IMR-90 (cell line): ENCODE measurements around the gene AP3D1. TPM values are rescaled to one million over a fixed set of nuclear protein-coding genes. Genes with fewer than 3 reads are reported as not detected.

Experiments
- ATAC-seq: fragments of 200-7000 bp; cut with Tn5 transposase; 2 replicates; pipeline ENCODE4 v1.9.1; 2020; ENCODE audit warnings: low read depth, mild to moderate bottlenecking, moderate library complexity
- BruUV-seq: library from RNA; stranded (reverse); fragments of 400-500 nt; replicated peaks from 2 replicates; lab custom pipeline; 2021; lab: Mats Ljungman, UMichigan
- CTCF ChIA-PET: fragments of 300-600 bp; formaldehyde crosslinking; extraction: SDS; loops from one replicate; lab custom pipeline; 2021; ENCODE audit warnings: antibody characterized with exemption; lab: Yijun Ruan, JAX
- POLR2A ChIA-PET: fragments of 300-600 bp; sonication (Branson Sonifier 250); formaldehyde crosslinking; loops from one replicate; lab custom pipeline; 2022; ENCODE audit warnings: antibody characterized with exemption; ENCODE audit not compliant: unreplicated experiment; lab: Charles Lee
- DNase-seq: peaks from one replicate; pipeline ENCODE4 v3.0.0; 2013
- H2AFZ ChIP-seq: replicated peaks from 2 replicates; pipeline ENCODE3; 2013; ENCODE audit warnings: low read length, mild to moderate bottlenecking; ENCODE audit not compliant: poor library complexity
- H2AK5ac ChIP-seq: 2 replicates; pipeline ENCODE4 v1.6.1; 2013; ENCODE audit warnings: low read depth, low read length, inconsistent platforms
- H2AK9ac ChIP-seq: replicated peaks from 2 replicates; pipeline ENCODE3; 2013; ENCODE audit warnings: mild to moderate bottlenecking, low read depth, low read length, moderate library complexity; ENCODE audit not compliant: poor library complexity
- H2BK120ac ChIP-seq: 2 replicates; pipeline ENCODE4 v1.6.1; 2013; ENCODE audit warnings: low read depth, low read length, inconsistent platforms
- H2BK15ac ChIP-seq: 3 replicates; pipeline ENCODE4 v1.6.1; 2013; ENCODE audit warnings: low read depth, low read length, inconsistent platforms
- H2BK20ac ChIP-seq: 2 replicates; pipeline ENCODE4 v1.6.1; 2013; ENCODE audit warnings: low read depth, mild to moderate bottlenecking, inconsistent platforms, low read length, moderate library complexity
- H2BK5ac ChIP-seq: 2 replicates; pipeline ENCODE4 v1.6.1; 2013; ENCODE audit warnings: mild to moderate bottlenecking, low read depth, low read length, inconsistent platforms; ENCODE audit not compliant: poor library complexity, severe bottlenecking
- H3K14ac ChIP-seq: replicated peaks from 2 replicates; pipeline ENCODE4 v1.6.1; 2013; ENCODE audit warnings: low read depth, low read length, inconsistent platforms
- H3K18ac ChIP-seq: 2 replicates; pipeline ENCODE4 v1.6.1; 2013; ENCODE audit warnings: low read depth, low read length, control low read depth
- H3K23ac ChIP-seq: 2 replicates; pipeline ENCODE4 v1.6.1; 2013; ENCODE audit warnings: low read depth, low read length, inconsistent platforms
- H3K27ac ChIP-seq: 2 replicates; pipeline ENCODE4 v1.5.1; 2013; ENCODE audit warnings: mild to moderate bottlenecking, control low read depth, low read length; ENCODE audit not compliant: insufficient read depth
- H3K27me3 ChIP-seq: 2 replicates; pipeline ENCODE4 v1.6.1; 2013; ENCODE audit warnings: low read length; ENCODE audit not compliant: control insufficient read depth, insufficient read depth
- H3K36me3 ChIP-seq: 2 replicates; pipeline ENCODE4 v1.6.1; 2013; ENCODE audit warnings: low read length, mixed read lengths; ENCODE audit not compliant: control insufficient read depth, insufficient read depth
- H3K4ac ChIP-seq: 2 replicates; pipeline ENCODE4 v1.6.1; 2013; ENCODE audit warnings: low read depth, low read length, inconsistent platforms
- H3K4me1 ChIP-seq: 2 replicates; pipeline ENCODE4 v1.6.1; 2013; ENCODE audit warnings: low read length, mixed read lengths; ENCODE audit not compliant: control insufficient read depth, insufficient read depth
- H3K4me2 ChIP-seq: 2 replicates; pipeline ENCODE4 v1.6.1; 2013; ENCODE audit warnings: low read depth, mild to moderate bottlenecking, control low read depth, low read length, moderate library complexity
- H3K4me3 ChIP-seq: 2 replicates; pipeline ENCODE4 v1.5.1; 2013; ENCODE audit warnings: low read depth, mild to moderate bottlenecking, control low read depth, low read length, moderate library complexity; ENCODE audit not compliant: insufficient read depth
- H3K56ac ChIP-seq: 2 replicates; pipeline ENCODE4 v1.6.1; 2013; ENCODE audit warnings: low read length, inconsistent platforms; ENCODE audit not compliant: insufficient read depth; ENCODE audit errors: extremely low read depth
- H3K79me1 ChIP-seq, 2 experiments: 2 replicates each; pipeline ENCODE4 v1.6.1; 2013; ENCODE audit warnings: low read length in 2 of 2, inconsistent platforms in 1 of 2, low read depth in 1 of 2
- H3K9ac ChIP-seq: 2 replicates; pipeline ENCODE4 v1.6.1; 2013; ENCODE audit warnings: low read depth, low read length, control low read depth
- H3K9me1 ChIP-seq: 2 replicates; pipeline ENCODE4 v1.6.1; 2013; ENCODE audit warnings: low read length, inconsistent platforms; ENCODE audit not compliant: insufficient read depth
- H3K9me3 ChIP-seq: 2 replicates; pipeline ENCODE4 v1.6.1; 2013; ENCODE audit warnings: low read length; ENCODE audit not compliant: control insufficient read depth, insufficient read depth
- H4K20me1 ChIP-seq: 2 replicates; pipeline ENCODE4 v1.6.1; 2013; ENCODE audit warnings: low read length, inconsistent platforms; ENCODE audit not compliant: insufficient read depth
- H4K5ac ChIP-seq: 2 replicates; pipeline ENCODE4 v1.6.1; 2013; ENCODE audit warnings: mild to moderate bottlenecking, low read depth, low read length, control low read depth
- H4K8ac ChIP-seq, 2 experiments: 2 replicates each; pipeline ENCODE4 v1.6.1; 2013; ENCODE audit warnings: low read depth in 2 of 2, low read length in 2 of 2, control low read depth in 1 of 2, inconsistent platforms in 1 of 2
- H4K91ac ChIP-seq: 2 replicates; pipeline ENCODE4 v1.6.1; 2013; ENCODE audit warnings: low read depth, low read length, inconsistent platforms; ENCODE audit not compliant: insufficient read depth
- BHLHE40 ChIP-seq: fragments of 150-350 bp; IDR thresholded peaks from 2 replicates; pipeline ENCODE4 v1.6.1; 2016; ENCODE audit warnings: mild to moderate bottlenecking, low read depth, low read length
- CEBPB ChIP-seq: IDR thresholded peaks from 2 replicates; pipeline ENCODE4 v1.6.1; 2012; ENCODE audit warnings: low read depth, low read length, improper control_type of control experiment
- CHD1 ChIP-seq: IDR thresholded peaks from 2 replicates; pipeline ENCODE4 v1.6.1; 2012; ENCODE audit warnings: low read depth, low read length, improper control_type of control experiment
- CTCF ChIP-seq: conservative IDR thresholded peaks from 2 replicates; pipeline ENCODE4 v1.5.1; 2012; ENCODE audit warnings: mild to moderate bottlenecking, low read depth, low read length, improper control_type of control experiment
- FOS ChIP-seq: fragments of 150-350 bp; IDR thresholded peaks from 2 replicates; pipeline ENCODE4 v1.6.1; 2016; ENCODE audit warnings: low read depth, low read length
- MAFK ChIP-seq: IDR thresholded peaks from 2 replicates; pipeline ENCODE4 v1.6.1; 2012; ENCODE audit warnings: low read depth, low read length, improper control_type of control experiment
- MAZ ChIP-seq: IDR thresholded peaks from 2 replicates; pipeline ENCODE4 v1.6.1; 2012; ENCODE audit warnings: low read depth, mild to moderate bottlenecking, low read length, improper control_type of control experiment, moderate library complexity, borderline replicate concordance
- MXI1 ChIP-seq: IDR thresholded peaks from 2 replicates; pipeline ENCODE4 v1.6.1; 2012; ENCODE audit warnings: low read depth, mild to moderate bottlenecking, low read length, moderate library complexity, borderline replicate concordance
- NFE2L2 ChIP-seq: fragments of 150-350 bp; IDR thresholded peaks from 2 replicates; pipeline ENCODE4 v1.6.1; 2016; ENCODE audit warnings: low read depth, mild to moderate bottlenecking, low read length
- POLR2A ChIP-seq: IDR thresholded peaks from 2 replicates; pipeline ENCODE4 v1.6.1; 2012; ENCODE audit warnings: mild to moderate bottlenecking, low read depth, low read length
- RAD21 ChIP-seq: IDR thresholded peaks from 2 replicates; pipeline ENCODE4 v1.6.1; 2012; ENCODE audit warnings: low read length, improper control_type of control experiment
- RCOR1 ChIP-seq: IDR thresholded peaks from 2 replicates; pipeline ENCODE4 v1.6.1; 2012; ENCODE audit warnings: mild to moderate bottlenecking, low read length, improper control_type of control experiment; ENCODE audit not compliant: insufficient replicate concordance
- RFX5 ChIP-seq: IDR thresholded peaks from 2 replicates; pipeline ENCODE4 v1.8.0; 2012; ENCODE audit warnings: low read depth, mild to moderate bottlenecking, low read length, moderate library complexity
- SMC3 ChIP-seq: fragments of 150-350 bp; IDR thresholded peaks from 2 replicates; pipeline ENCODE4 v1.6.1; 2016; ENCODE audit warnings: low read depth, mild to moderate bottlenecking, antibody characterized with exemption, low read length, moderate library complexity
- WGBS, 2 experiments: methylation state at CpG; one replicate each; pipeline versions ENCODE4 v1.1.5 to v1.1.7; 2013; ENCODE audit warnings: missing lambda C conversion rate in 2 of 2; ENCODE audit not compliant: insufficient read length in 1 of 2; ENCODE audit errors: extremely low coverage in 2 of 2; 5-methylcytosine and 5-hydroxymethylcytosine counted together
- dilution Hi-C: fragments of 300-500 bp; cut with HindIII; formaldehyde crosslinking; loops from one replicate; pipeline ENCODE4 v1.14.3; 2018; ENCODE audit warnings: low sequenced_read_pairs; ENCODE audit not compliant: unreplicated experiment
- in situ Hi-C: fragments of 300-500 bp; cut with MboI; formaldehyde crosslinking; loops from 3 replicates; pipeline ENCODE4 v1.14.3; 2019; ENCODE audit warnings: low sequenced_read_pairs, inconsistent platforms, mixed read lengths
- intact Hi-C: fragments of 100-400 bp; cut with micrococcal nuclease; formaldehyde crosslinking; loops from 2 replicates; pipeline ENCODE4 v1.10.0; 2022
- polyA plus RNA-seq, 3 experiments: library from polyadenylated mRNA; depleted of rRNA; stranded (reverse); fragments of >200 nt; gene quantifications; 2 replicates each; pipeline ENCODE4 v1.2.3, GENCODE V29; 2012; ENCODE audit warnings: low replicate concordance in 1 of 3
- total RNA-seq: library from RNA; depleted of rRNA; stranded (reverse); fragments of >200 nt; gene quantifications from 2 replicates; pipeline ENCODE4 v1.2.3, GENCODE V29; 2012
- TF ChIP-seq, protein P1 (sequence below): fragments of 150-350 bp; IDR thresholded peaks from 2 replicates; pipeline ENCODE4 v1.6.1; 2016; ENCODE audit warnings: low read depth, mild to moderate bottlenecking, low read length, moderate library complexity, borderline replicate concordance
- TF ChIP-seq, protein P2 (sequence below): fragments of 150-350 bp; IDR thresholded peaks from 2 replicates; pipeline ENCODE4 v1.6.1; 2017; ENCODE audit warnings: mild to moderate bottlenecking, antibody characterized with exemption, low read length, low read depth

The AP3D1 gene
- total and polyA plus RNA-seq, 2 of the 4 experiments (the other 2 are of a cell fraction), result 75.3 to 129 TPM

GRCh38 chr19:2079865-2080301, 71.5 kb downstream of the AP3D1 start:
- in situ Hi-C loops, result no loop called here
- no peak overlapping the region for H3K56ac ChIP-seq
- no peaks in the 10 kb centered on the region for H3K4me1 ChIP-seq
- H2BK15ac ChIP-seq, result no peak overlapping the region
- no peak for DNase-seq
- no peak overlapping the region for H2AK5ac ChIP-seq
- no peaks in the 10 kb centered on the region for H3K9me1 ChIP-seq
- no peaks in the 10 kb centered on the region for H3K9me3 ChIP-seq
- CTCF ChIA-PET, result no interaction called here
- peaks cover 9% of the 10 kb centered on the region; the same call in 1 of the 2 replicates for H4K20me1 ChIP-seq
- peaks cover 20 to 30% of the 10 kb centered on the region in 2 experiments; a peak in 3 of 4 replicates for H3K79me1 ChIP-seq
- no peak overlapping the region for H3K18ac ChIP-seq
- no peak overlapping the region for H2BK120ac ChIP-seq
- no peak overlapping the region for H2BK5ac ChIP-seq
- no peak overlapping the region for H4K5ac ChIP-seq
- no peak overlapping the region for H3K4me3 ChIP-seq
- H2AFZ ChIP-seq, result no peak overlapping the region
- H4K91ac ChIP-seq, result no peak overlapping the region
- no TSS peak for BruUV-seq
- no peak for TF ChIP-seq MAZ
- TF ChIP-seq, protein P1, sequence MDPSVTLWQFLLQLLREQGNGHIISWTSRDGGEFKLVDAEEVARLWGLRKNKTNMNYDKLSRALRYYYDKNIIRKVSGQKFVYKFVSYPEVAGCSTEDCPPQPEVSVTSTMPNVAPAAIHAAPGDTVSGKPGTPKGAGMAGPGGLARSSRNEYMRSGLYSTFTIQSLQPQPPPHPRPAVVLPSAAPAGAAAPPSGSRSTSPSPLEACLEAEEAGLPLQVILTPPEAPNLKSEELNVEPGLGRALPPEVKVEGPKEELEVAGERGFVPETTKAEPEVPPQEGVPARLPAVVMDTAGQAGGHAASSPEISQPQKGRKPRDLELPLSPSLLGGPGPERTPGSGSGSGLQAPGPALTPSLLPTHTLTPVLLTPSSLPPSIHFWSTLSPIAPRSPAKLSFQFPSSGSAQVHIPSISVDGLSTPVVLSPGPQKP, result no peak
- no peak for TF ChIP-seq CTCF
- no peak for TF ChIP-seq MAFK
- no peak for TF ChIP-seq RFX5
- no peak for TF ChIP-seq POLR2A
- no peak for TF ChIP-seq RCOR1
- TF ChIP-seq BHLHE40, result no peak
- TF ChIP-seq NFE2L2, result no peak
- TF ChIP-seq, protein P2, sequence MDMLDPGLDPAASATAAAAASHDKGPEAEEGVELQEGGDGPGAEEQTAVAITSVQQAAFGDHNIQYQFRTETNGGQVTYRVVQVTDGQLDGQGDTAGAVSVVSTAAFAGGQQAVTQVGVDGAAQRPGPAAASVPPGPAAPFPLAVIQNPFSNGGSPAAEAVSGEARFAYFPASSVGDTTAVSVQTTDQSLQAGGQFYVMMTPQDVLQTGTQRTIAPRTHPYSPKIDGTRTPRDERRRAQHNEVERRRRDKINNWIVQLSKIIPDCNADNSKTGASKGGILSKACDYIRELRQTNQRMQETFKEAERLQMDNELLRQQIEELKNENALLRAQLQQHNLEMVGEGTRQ, result no peak
- no peak for TF ChIP-seq CEBPB
- no peak for TF ChIP-seq CHD1
- no peak for TF ChIP-seq RAD21
- TF ChIP-seq MXI1, result no peak
- no peak for TF ChIP-seq SMC3
- TF ChIP-seq FOS, result no peak
- no peaks in the 10 kb centered on the region for H3K27me3 ChIP-seq
- POLR2A ChIA-PET, result no interaction called here
- peaks cover 66% of the 10 kb centered on the region for H3K36me3 ChIP-seq
- H3K27ac ChIP-seq, result no peak overlapping the region
- H3K14ac ChIP-seq, result no peak overlapping the region
- H2AK9ac ChIP-seq, result no peak overlapping the region
- H3K4ac ChIP-seq, result no peak overlapping the region
- no peak overlapping the region for H3K23ac ChIP-seq
- H2BK20ac ChIP-seq, result no peak overlapping the region
- dilution Hi-C loops, result no loop called here
- WGBS, 2 experiments, result 93% methylated on average over 16 of the region's 23 CpGs; no CpG with 5 or more reads in 1 of the 2 experiments
- H3K4me2 ChIP-seq, result no peak overlapping the region
- no peak overlapping the region for H3K9ac ChIP-seq
- intact Hi-C loops, result no loop called here
- no peak overlapping the region for H4K8ac ChIP-seq
- no peak for ATAC-seq
